H9 (cell line): ENCODE results near the gene FARSB. TPM values are rescaled to one million over a fixed set of nuclear protein-coding genes. Genes with fewer than 3 reads are reported as not detected.

Experiments
- DNase-seq: peaks from one replicate; pipeline ENCODE4 v3.0.0-alpha.2; 2017
- H2AFZ ChIP-seq: one replicate; pipeline ENCODE4 v1.6.1; 2013; ENCODE audit warnings: mild to moderate bottlenecking, low read length, control low read depth, moderate library complexity
- H2AK5ac ChIP-seq: 2 replicates; pipeline ENCODE4 v1.6.1; 2013; ENCODE audit warnings: low read length, control low read depth, mixed read lengths; ENCODE audit not compliant: insufficient read length
- H2BK120ac ChIP-seq: one replicate; pipeline ENCODE4 v1.6.1; 2013; ENCODE audit warnings: low read depth, mild to moderate bottlenecking, low read length, control low read depth, inconsistent platforms; ENCODE audit not compliant: poor library complexity, severe bottlenecking
- H2BK12ac ChIP-seq: 2 replicates; pipeline ENCODE4 v1.6.1; 2013; ENCODE audit warnings: low read length, control low read depth, mixed read lengths, low read depth; ENCODE audit not compliant: insufficient read length
- H2BK15ac ChIP-seq: 2 replicates; pipeline ENCODE4 v1.6.1; 2013; ENCODE audit warnings: low read depth, low read length, control low read depth
- H2BK20ac ChIP-seq: one replicate; pipeline ENCODE4 v1.6.1; 2013; ENCODE audit warnings: low read depth, mild to moderate bottlenecking, low read length, control low read depth, inconsistent platforms; ENCODE audit not compliant: poor library complexity, severe bottlenecking
- H2BK5ac ChIP-seq: 2 replicates; pipeline ENCODE4 v1.6.1; 2013; ENCODE audit warnings: low read length, control low read depth, mixed read lengths; ENCODE audit not compliant: insufficient read length
- H3K14ac ChIP-seq: 2 replicates; pipeline ENCODE4 v1.6.1; 2013; ENCODE audit warnings: low read length, control low read depth; ENCODE audit not compliant: insufficient read depth
- H3K18ac ChIP-seq: 2 replicates; pipeline ENCODE4 v1.6.1; 2013; ENCODE audit warnings: low read depth, mild to moderate bottlenecking, mixed read lengths, low read length, control low read depth; ENCODE audit not compliant: insufficient read length
- H3K23ac ChIP-seq: 2 replicates; pipeline ENCODE4 v1.6.1; 2013; ENCODE audit warnings: low read length, control low read depth, mixed read lengths, low read depth; ENCODE audit not compliant: insufficient read length
- H3K23me2 ChIP-seq: 2 replicates; pipeline ENCODE4 v1.6.1; 2013; ENCODE audit warnings: low read depth, mild to moderate bottlenecking, mixed read lengths, low read length, control low read depth; ENCODE audit not compliant: insufficient read length, poor library complexity, severe bottlenecking
- H3K27ac ChIP-seq: 2 replicates; pipeline ENCODE4 v1.5.1; 2013; ENCODE audit warnings: low read length, control low read depth, mixed read lengths, low read depth; ENCODE audit not compliant: insufficient read length
- H3K27me3 ChIP-seq: 2 replicates; pipeline ENCODE4 v1.6.1; 2013; ENCODE audit warnings: low read length, control low read depth, inconsistent platforms; ENCODE audit not compliant: insufficient read depth
- H3K4ac ChIP-seq: 2 replicates; pipeline ENCODE4 v1.6.1; 2013; ENCODE audit warnings: low read depth, mild to moderate bottlenecking, control low read depth, inconsistent platforms, low read length, moderate library complexity
- H3K4me1 ChIP-seq: 2 replicates; pipeline ENCODE4 v1.6.1; 2013; ENCODE audit warnings: low read length, control low read depth, inconsistent platforms; ENCODE audit not compliant: insufficient read depth
- H3K4me2 ChIP-seq: 2 replicates; pipeline ENCODE4 v1.6.1; 2013; ENCODE audit warnings: low read length, control low read depth, mixed read lengths; ENCODE audit not compliant: insufficient read length, insufficient read depth
- H3K56ac ChIP-seq: 2 replicates; pipeline ENCODE4 v1.6.1; 2013; ENCODE audit warnings: low read depth, mild to moderate bottlenecking, mixed read lengths, low read length, control low read depth; ENCODE audit not compliant: insufficient read length
- H3K79me1 ChIP-seq: 2 replicates; pipeline ENCODE4 v1.6.1; 2013; ENCODE audit warnings: low read depth, mild to moderate bottlenecking, moderate library complexity, low read length, control low read depth, inconsistent platforms; ENCODE audit not compliant: insufficient read depth, poor library complexity, severe bottlenecking
- H3K79me2 ChIP-seq: 2 replicates; pipeline ENCODE4 v1.6.1; 2013; ENCODE audit warnings: low read length, control low read depth, inconsistent platforms; ENCODE audit not compliant: insufficient read depth
- H3K9ac ChIP-seq: 2 replicates; pipeline ENCODE4 v1.6.1; 2013; ENCODE audit warnings: low read length, control low read depth, mixed read lengths; ENCODE audit not compliant: insufficient read length; ENCODE audit errors: extremely low read depth
- H3K9me3 ChIP-seq: one replicate; pipeline ENCODE4 v1.6.1; 2013; ENCODE audit warnings: low read depth, low read length, inconsistent platforms; ENCODE audit not compliant: control insufficient read depth
- H3T11ph ChIP-seq: one replicate; pipeline ENCODE4 v1.6.1; 2013; ENCODE audit warnings: mild to moderate bottlenecking, low read length, control low read depth, inconsistent platforms
- H4K20me1 ChIP-seq: one replicate; pipeline ENCODE4 v1.6.1; 2013; ENCODE audit not compliant: control insufficient read depth, insufficient read length, insufficient read depth
- H4K5ac ChIP-seq: 2 replicates; pipeline ENCODE4 v1.6.1; 2013; ENCODE audit warnings: low read depth, mild to moderate bottlenecking, mixed read lengths, low read length, control low read depth; ENCODE audit not compliant: insufficient read length
- H4K8ac ChIP-seq: replicated peaks from 2 replicates; pipeline ENCODE4 v1.6.1; 2013; ENCODE audit warnings: low read length, control low read depth, mixed read lengths, low read depth; ENCODE audit not compliant: insufficient read length
- H4K91ac ChIP-seq: 2 replicates; pipeline ENCODE4 v1.6.1; 2013; ENCODE audit warnings: low read depth, mild to moderate bottlenecking, moderate library complexity, mixed read lengths, low read length, control low read depth; ENCODE audit not compliant: insufficient read length
- H3K27ac Mint-ChIP-seq, 3 experiments: 2 replicates in 2 of 3; 3 replicates in 1 of 3; pipeline ENCODE4 v1.8.0; 2020 to 2021; ENCODE audit warnings: mixed read lengths in 3 of 3, mild to moderate bottlenecking in 1 of 3, moderate library complexity in 1 of 3
- H3K27me3 Mint-ChIP-seq: 2 replicates; pipeline ENCODE4 v1.8.0; 2021; ENCODE audit warnings: low read depth, mild to moderate bottlenecking, moderate library complexity, mixed read lengths
- H3K36me3 Mint-ChIP-seq, 3 experiments: 2 replicates in 2 of 3; 3 replicates in 1 of 3; pipeline ENCODE4 v1.8.0; 2020 to 2021; ENCODE audit warnings: low read depth in 3 of 3, mixed read lengths in 3 of 3; ENCODE audit not compliant: insufficient read depth in 1 of 3
- H3K4me1 Mint-ChIP-seq, 2 experiments: 2 replicates each; pipeline ENCODE4 v1.8.0; 2020; ENCODE audit warnings: mixed read lengths in 2 of 2
- H3K4me3 Mint-ChIP-seq, 2 experiments: 2 replicates in 1 of 2; 3 replicates in 1 of 2; pipeline ENCODE4 v1.8.0; 2020 to 2021; ENCODE audit warnings: mild to moderate bottlenecking in 2 of 2, mixed read lengths in 2 of 2, moderate library complexity in 1 of 2
- H3K9me3 Mint-ChIP-seq, 2 experiments: 2 replicates in 1 of 2; 3 replicates in 1 of 2; pipeline ENCODE4 v1.8.0; 2020; ENCODE audit warnings: mild to moderate bottlenecking in 2 of 2, mixed read lengths in 2 of 2, moderate library complexity in 1 of 2
- WGBS: extraction: QIAGEN DNeasy Blood & Tissue Kit; methylation state at CpG from one replicate; pipeline ENCODE4 v1.1.7; 2013; ENCODE audit warnings: missing lambda C conversion rate, low lambda C conversion rate, mixed read lengths; ENCODE audit not compliant: insufficient read length; ENCODE audit errors: extremely low coverage; 5-methylcytosine and 5-hydroxymethylcytosine counted together
- long read RNA-seq: library from polyadenylated mRNA; unstranded; transcript quantifications from one replicate; pipeline ENCODE4 v2.0.0, GENCODE V29; 2020
- total RNA-seq: library from RNA; stranded (reverse); gene quantifications from 2 replicates; pipeline ENCODE4 v1.2.1, GENCODE V29; 2021
- TF ChIP-seq, protein P1 (sequence below): fragments of 200-600 bp; sonication (generic); conservative IDR thresholded peaks from 3 replicates; pipeline ENCODE4 v1.8.0; 2021; ENCODE audit warnings: antibody characterized with exemption, mild to moderate bottlenecking

The FARSB gene
- 31.2 and 32.1 TPM in 2 replicates for total RNA-seq
- long read RNA-seq, transcript FARSB-201 (17 exons, 3,369 nt), result major isoform, 536 of 606 reads
- long read RNA-seq, partial matches to known transcripts, result 24 of 606 reads
- long read RNA-seq, other reads (novel, unspliced or antisense), result 46 of 606 reads

DNA sequence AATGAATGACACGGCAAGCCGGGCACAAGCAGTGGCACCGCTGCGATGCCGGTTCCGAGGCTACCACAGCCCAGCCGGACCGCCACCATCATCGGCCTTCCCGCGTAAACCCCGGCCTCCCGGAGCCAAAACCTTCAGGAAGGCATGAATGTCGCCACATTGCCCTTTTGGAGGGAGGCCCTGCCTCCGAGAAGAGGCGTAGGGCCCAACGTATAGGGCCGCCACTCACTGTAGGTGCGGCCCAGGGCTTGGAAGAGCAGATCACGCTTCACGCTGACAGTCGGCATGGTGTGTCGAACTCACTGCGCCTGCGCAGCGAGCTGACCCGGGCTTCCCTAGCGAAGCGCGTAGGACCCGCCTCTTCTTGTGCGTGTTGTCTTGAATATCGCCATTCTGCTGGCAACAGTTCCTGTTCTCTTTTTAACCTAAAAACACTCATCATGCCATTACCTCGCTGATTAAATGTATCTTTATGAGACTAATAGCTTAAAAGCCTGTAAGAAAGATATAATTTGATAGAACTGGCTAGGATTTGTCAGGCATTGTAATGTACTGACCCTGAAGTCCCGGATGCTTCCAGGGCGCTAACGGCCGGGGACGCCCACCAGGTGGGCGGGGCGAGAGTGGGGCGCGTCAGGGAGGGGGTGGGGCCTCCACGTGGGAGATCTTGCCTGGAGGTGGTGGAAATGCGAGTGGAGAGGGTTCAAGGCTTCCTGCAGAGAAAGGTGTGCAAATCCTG lies at the start of gene FARSB:
Gene FARSB (minus strand): TSS at position 306 of the 739 bp plus-strand sequence. CDS start 19 bp downstream, at position 287.
- WGBS, result no CpG with 5 or more reads among the region's 45 CpGs
- TF ChIP-seq, protein P1, sequence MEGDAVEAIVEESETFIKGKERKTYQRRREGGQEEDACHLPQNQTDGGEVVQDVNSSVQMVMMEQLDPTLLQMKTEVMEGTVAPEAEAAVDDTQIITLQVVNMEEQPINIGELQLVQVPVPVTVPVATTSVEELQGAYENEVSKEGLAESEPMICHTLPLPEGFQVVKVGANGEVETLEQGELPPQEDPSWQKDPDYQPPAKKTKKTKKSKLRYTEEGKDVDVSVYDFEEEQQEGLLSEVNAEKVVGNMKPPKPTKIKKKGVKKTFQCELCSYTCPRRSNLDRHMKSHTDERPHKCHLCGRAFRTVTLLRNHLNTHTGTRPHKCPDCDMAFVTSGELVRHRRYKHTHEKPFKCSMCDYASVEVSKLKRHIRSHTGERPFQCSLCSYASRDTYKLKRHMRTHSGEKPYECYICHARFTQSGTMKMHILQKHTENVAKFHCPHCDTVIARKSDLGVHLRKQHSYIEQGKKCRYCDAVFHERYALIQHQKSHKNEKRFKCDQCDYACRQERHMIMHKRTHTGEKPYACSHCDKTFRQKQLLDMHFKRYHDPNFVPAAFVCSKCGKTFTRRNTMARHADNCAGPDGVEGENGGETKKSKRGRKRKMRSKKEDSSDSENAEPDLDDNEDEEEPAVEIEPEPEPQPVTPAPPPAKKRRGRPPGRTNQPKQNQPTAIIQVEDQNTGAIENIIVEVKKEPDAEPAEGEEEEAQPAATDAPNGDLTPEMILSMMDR, result no peak
- Mint-ChIP-seq H3K9me3 (peaks cover 0 to 2% of the 10 kb centered on the region in 2 experiments; a peak in 1 of 5 replicates), H3K4me3 (peak within 1 kb of the TSS; percentile 96 to 99), H3K4me1 (peaks cover 17 to 25% of the 10 kb centered on the region in 2 experiments), H3K27me3 (no peaks in the 10 kb centered on the region), H3K27ac (peak within 1 kb of the TSS; percentile 100), H3K36me3 (peaks cover 0 to 4% (median 0%) of the 10 kb centered on the region in 3 experiments; a peak in 3 of 7 replicates)
- Histone ChIP-seq H3K4me2 (peak within 1 kb of the TSS; percentile 97), H4K5ac (peak within 1 kb of the TSS; percentile 10), H3K27me3 (no peaks in the 10 kb centered on the region), H3K14ac (peak within 1 kb of the TSS; percentile 58; the same call in 1 of the 2 replicates), H2BK120ac (no peak within 1 kb of the TSS), H3K4ac (no peak within 1 kb of the TSS), H2BK5ac (no peak within 1 kb of the TSS), H3K79me2 (peaks cover 12% of the 10 kb centered on the region; the same call in 1 of the 2 replicates), H3K9ac (peak within 1 kb of the TSS; percentile 95), H3T11ph (no peak within 1 kb of the TSS), H4K91ac (no peak within 1 kb of the TSS), H2BK15ac (no peak within 1 kb of the TSS), H3K23me2 (peaks cover 14% of the 10 kb centered on the region), H2AK5ac (no peak within 1 kb of the TSS), H2AFZ (no peak within 1 kb of the TSS), H2BK20ac (no peak within 1 kb of the TSS), H3K56ac (no peak within 1 kb of the TSS), H3K9me3 (no peaks in the 10 kb centered on the region), H3K4me1 (no peaks in the 10 kb centered on the region; the same call in 1 of the 2 replicates), H3K18ac (peak within 1 kb of the TSS; percentile 61), H4K20me1 (no peaks in the 10 kb centered on the region), H3K23ac (no peak within 1 kb of the TSS), H4K8ac (no peak within 1 kb of the TSS), H3K27ac (no peak within 1 kb of the TSS), H2BK12ac (no peak within 1 kb of the TSS), H3K79me1 (peaks cover 7% of the 10 kb centered on the region)
- peak; percentile 94 for DNase-seq
